ENCODE data around the gene LRP1B.

GRCh38 chr2:141062443-141062842 lies 1068.4 kb downstream of the LRP1B start:
- no peak for TF ChIP-seq SP2 (IDR thresholded peaks at IDR 0.05; ENCODE audit: low read length)
- TF ChIP-seq SIX5 (IDR thresholded peaks at IDR 0.05; ENCODE audit: low read depth, low read length): no peak
- TF ChIP-seq EP300 (IDR thresholded peaks at IDR 0.05; ENCODE audit: borderline replicate concordance in 1 of 2, low read depth in 2 of 2, low read length in 2 of 2): no peak
- no peak for TF ChIP-seq CHD1 (IDR thresholded peaks at IDR 0.05; ENCODE audit: low read depth, low read length)
- no peak for TF ChIP-seq POLR2A (IDR thresholded peaks at IDR 0.05; ENCODE audit: control extremely low read depth in 1 of 2, low read depth in 2 of 2, low read length in 2 of 2)
- no peak for TF ChIP-seq GTF2F1 (IDR thresholded peaks at IDR 0.05; ENCODE audit: borderline replicate concordance, low read depth, low read length)
- TF ChIP-seq TAF1 (IDR thresholded peaks at IDR 0.05; ENCODE audit: low read depth, low read length): no peak
- no peak for TF ChIP-seq CTCF (IDR thresholded peaks at IDR 0.05; ENCODE audit: control extremely low read depth in 1 of 3, insufficient read depth in 1 of 3, low read depth in 1 of 3, low read length in 3 of 3)
- no peak for TF ChIP-seq RFX5 (IDR thresholded peaks at IDR 0.05; ENCODE audit: borderline replicate concordance, low read depth, low read length)
- TF ChIP-seq FOSL1 (IDR thresholded peaks at IDR 0.05; ENCODE audit: insufficient read depth, low read depth, low read length): no peak
- TF ChIP-seq POLR2AphosphoS5 (IDR thresholded peaks at IDR 0.05; ENCODE audit: low read depth, low read length): no peak

Measured in H1 (cell line).